Heart left ventricle (tissue), 13 donors: ENCODE results near the gene PLOD1.

Source experiments
- CTCF ChIP-seq, 12 donors: fragments of 200-600 bp; sonication (generic) in 4 of 12; IDR thresholded peaks; one replicate each; pipeline versions ENCODE4 v1.5.0 to v1.8.0; 2018 to 2022; ENCODE audit warnings: antibody characterized with exemption in 12 of 12, mild to moderate bottlenecking in 5 of 12
- POLR2A ChIP-seq, 2 donors: fragments of 450-650 bp; IDR thresholded peaks; one replicate each; pipeline ENCODE4 v1.6.1; 2017; ENCODE audit warnings: antibody characterized with exemption in 2 of 2, mild to moderate bottlenecking in 2 of 2, moderate library complexity in 2 of 2
- donor health status: ischemic (EF 13 %, LVEDD 7.1; RV severe dilation, severe dysfunction).
- donor health status: DM: no; HTN: yes; CAD: no.
- donor health status: DM: no; HTN: no; CAD: no.
- donor health status: ischemic (EF 25% LVEDD 6.9; RV normal size, moderate dysfunction).
- donor health status: ischemic (EF 25% LVEDD 5.7; RV mildly dilated, moderate dysfunction).
- donor health status: ischemic (EF 35%, LVEDD 5.7; RV mildly dilated, moderate dysfunction).
- donor health status: nonischemic (EF 11% LVEDD 7.7; RV severe dilation, severe dysfunction).
- donor health status: DM: yes; HTN: yes; CAD: no.
- donor health status: PGD.
- donor health status: ischemic (EF 29% LVEDD 5.4; RV normal size, mild dysfunction).
- donor health status: nonischemic (EF 23%, LVEDD 6.1; RV moderate dilation, normal function).

GRCh38 chr1:11898086-11898785, 36.3 kb upstream of the PLOD1 start:
- TF ChIP-seq CTCF (IDR thresholded peaks at IDR 0.05), result no peak
- no peak for TF ChIP-seq POLR2A (IDR thresholded peaks at IDR 0.05)
